Activated T-helper 1 cell treated with Interleukin-2 at 50 U/mL for 16 hours (primary cell): ENCODE measurements around the gene MAGI3.
"Not testable (repeated sequence)": the region's sequence is repeated elsewhere in the genome, so short reads cannot be mapped to it uniquely, and the experiment has no call there.

ENCODE experiments used
- DNase-seq: peaks from one replicate; pipeline ENCODE4 v3.0.0-alpha.2; 2020; ENCODE audit warnings: low read depth

MAGI3 gene

GRCh38 chr1:113517983-113518382, 127.7 kb downstream of the MAGI3 start:
- no peak for DNase-seq

GRCh38 chr1:113519556-113519955, 129.2 kb downstream of the MAGI3 start:
- no peak for DNase-seq

- no peak for DNase-seq
Measured at GRCh38 chr1:113530021-113530420, 139.7 kb downstream of the MAGI3 start.

- no peak for DNase-seq
Measured at GRCh38 chr1:113531321-113531720, 141.0 kb downstream of the MAGI3 start.

DNA sequence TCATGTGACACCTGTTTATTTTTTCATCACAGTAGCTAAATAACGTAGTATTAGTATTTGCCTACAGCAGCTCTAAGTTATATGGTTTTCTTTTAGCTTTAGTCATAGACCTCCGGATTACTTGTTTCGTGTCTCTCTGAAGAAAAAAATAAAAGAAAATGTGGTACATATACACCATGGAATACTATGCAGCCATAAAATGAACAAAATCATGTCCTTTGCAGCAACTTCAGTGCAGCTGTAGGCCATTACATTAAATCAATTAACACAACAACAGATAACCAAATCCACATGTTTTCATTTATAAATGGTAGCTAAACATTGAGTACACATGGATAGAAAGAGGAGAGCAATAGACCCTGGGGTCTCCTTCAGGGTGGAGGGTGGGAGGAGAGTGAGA, 142.7 kb downstream of the MAGI3 start:
- no peak for DNase-seq

DNA sequence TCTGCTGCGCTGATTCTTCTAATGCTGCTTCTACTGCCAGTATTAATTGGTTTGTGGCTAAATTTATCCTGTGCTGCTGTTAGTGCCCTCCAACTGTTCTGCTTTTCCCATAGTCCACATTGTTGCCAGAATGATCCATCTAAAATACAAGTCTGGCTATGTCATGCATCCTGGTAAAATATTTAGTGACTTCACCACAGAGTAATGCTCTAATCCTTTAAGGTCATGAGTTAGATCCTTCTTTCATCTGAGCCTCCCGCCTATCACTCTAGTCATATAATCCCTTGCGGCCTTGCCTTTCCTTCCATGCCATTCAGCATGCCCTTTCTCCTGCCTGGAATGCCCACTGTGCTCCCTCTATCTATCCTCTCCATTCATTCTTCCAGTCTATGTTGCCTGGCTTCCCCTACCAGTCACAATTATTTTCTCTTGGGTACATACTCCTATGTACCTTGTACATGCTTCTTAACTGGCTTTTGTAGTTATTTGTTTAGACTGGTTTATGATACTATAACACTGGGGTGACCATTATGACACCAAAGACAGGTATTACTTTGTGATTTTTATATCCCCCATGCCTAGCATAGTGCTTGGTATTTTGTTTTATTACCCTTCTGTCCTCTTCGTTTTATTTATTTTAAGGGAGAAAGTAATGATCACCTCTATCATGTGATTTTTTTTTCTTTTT, 144.0 kb downstream of the MAGI3 start:
- no peak for DNase-seq

DNA sequence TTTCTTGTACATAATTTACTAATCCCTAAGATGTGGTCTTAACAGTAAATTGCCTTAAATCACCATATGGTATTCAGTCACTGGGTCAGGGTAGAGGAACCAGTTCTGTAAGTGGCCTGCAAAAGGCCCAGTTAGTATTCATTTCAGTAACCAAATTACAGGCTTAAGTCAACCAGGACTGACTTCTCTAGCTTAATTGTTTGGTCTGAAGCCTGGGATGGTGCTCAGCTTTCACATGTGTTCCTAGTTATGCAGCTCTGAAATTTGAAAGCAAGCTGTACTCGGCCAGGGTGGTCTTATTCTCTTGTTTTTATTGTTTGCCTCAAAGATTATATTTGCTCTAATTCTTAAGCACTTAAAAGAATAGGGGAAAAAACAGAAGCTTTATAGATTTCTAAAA, 144.6 kb downstream of the MAGI3 start:
- no peak for DNase-seq

GRCh38 chr1:113536182-113536780, 146.0 kb downstream of the MAGI3 start:
- no peak for DNase-seq

GRCh38 chr1:113538225-113538624, 147.9 kb downstream of the MAGI3 start:
- DNase-seq, result no peak

DNA sequence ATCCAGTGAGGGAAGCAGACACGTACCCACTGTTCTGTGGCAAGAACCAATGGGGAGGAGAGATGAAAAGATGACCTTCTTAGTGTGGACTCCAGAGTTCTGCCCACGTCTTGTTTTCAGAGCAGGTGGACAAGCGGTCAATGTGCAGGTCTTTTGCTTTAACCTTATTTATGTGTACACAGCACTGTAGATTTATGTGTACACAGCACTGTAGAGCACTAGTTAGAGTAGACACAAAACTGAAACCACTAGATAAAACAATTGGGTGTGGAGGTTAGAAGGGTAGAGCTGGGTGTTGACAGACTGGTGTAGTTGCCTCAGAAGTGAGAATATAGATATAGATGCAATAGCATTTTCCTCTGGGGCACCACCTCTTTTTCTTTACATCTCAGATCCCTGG, 150.0 kb downstream of the MAGI3 start:
- no peak for DNase-seq

GRCh38 chr1:113541106-113541505, 150.8 kb downstream of the MAGI3 start:
- no peak for DNase-seq

- DNase-seq, result no peak
Measured at GRCh38 chr1:113542221-113542701, 151.9 kb downstream of the MAGI3 start.

DNA sequence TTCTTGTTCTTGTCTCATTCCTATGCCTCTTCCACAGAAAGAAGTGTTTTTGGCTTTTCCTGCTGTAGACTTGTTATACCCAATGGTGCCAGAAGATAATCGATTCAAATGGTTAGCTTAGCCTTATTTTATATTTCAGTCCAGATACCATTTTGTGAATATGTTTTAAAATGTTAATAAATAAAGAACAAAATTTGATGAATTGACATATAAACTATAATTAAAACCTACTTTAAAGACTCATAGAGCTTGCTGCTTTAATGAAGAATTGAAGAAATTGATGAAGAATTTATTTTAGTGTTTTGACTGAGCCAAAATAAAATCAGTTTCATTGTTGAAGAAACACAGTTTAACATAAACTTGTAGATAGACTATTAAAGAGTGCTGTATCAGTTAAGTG, 152.8 kb downstream of the MAGI3 start:
- DNase-seq, result no peak

- no peak for DNase-seq
Measured at GRCh38 chr1:113545210-113545609, 154.9 kb downstream of the MAGI3 start.

DNA sequence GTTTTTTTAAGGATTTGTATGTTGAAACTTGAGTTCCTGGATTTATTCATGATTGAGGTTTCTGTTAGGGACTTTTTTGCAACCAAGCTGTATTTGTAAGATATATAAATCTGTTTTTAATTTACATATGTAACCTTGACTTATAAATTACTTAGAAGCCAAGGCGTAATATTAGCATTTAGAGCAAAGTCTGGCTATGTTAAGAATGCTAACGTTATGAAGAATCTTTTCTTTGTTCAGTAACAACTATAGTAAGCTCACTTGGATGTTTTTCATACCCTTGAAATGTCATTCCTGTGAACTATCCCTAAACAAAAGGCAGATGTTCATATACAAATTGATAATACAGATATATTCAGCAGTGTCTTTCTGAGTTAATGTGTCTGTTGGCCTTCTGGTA, 155.3 kb downstream of the MAGI3 start:
- no peak for DNase-seq

GRCh38 chr1:113551728-113552127, 161.4 kb downstream of the MAGI3 start:
- no peak for DNase-seq

GRCh38 chr1:113552244-113552643, 161.9 kb downstream of the MAGI3 start:
- no peak for DNase-seq

DNA sequence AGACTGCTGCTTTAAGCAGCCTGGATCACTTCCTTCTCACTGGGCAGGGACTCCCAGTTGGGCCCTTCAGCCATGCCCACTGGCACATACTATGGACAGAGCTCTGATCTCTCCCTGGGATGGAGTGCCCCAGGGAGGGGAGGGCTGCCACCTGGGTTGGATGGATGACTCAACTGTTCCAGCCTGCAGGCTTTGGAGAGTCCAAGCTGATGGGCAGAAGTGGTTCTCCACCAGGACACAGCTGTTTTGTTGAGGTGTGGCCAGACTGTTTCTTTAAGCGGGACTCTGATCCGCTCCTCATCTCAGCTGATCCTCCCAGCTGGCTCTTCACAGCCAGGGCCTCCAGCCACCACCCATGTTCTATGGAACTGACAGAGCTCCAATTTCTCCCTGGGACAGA, 166.9 kb downstream of the MAGI3 start:
- no peak for DNase-seq

- DNase-seq, result no peak
Measured at GRCh38 chr1:113565621-113566020, 175.3 kb downstream of the MAGI3 start.

GRCh38 chr1:113567427-113567826, 177.1 kb downstream of the MAGI3 start:
- DNase-seq, result no peak

- not testable (repeated sequence) for DNase-seq
Measured at GRCh38 chr1:113575744-113576260, 185.5 kb downstream of the MAGI3 start.

DNA sequence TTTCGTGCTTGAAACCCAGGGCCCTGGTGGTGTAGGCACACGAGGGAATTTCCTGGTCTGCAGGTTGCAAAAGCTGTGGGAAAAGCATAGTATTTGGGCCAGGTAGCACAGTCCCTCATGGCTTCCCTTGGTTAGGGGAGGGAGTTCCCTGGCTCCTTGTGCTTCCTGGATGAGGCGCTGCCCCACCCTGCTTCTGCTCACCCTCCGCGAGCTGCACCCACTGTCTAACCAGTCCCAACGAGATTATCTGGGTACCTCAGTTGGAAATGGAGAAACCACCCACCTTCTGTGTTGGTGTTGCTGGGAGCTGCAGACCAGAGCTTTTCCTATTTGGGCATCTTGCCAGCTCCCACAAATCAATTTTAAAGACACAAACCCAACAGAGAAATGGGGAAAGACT, 186.0 kb downstream of the MAGI3 start:
- no peak for DNase-seq

DNA sequence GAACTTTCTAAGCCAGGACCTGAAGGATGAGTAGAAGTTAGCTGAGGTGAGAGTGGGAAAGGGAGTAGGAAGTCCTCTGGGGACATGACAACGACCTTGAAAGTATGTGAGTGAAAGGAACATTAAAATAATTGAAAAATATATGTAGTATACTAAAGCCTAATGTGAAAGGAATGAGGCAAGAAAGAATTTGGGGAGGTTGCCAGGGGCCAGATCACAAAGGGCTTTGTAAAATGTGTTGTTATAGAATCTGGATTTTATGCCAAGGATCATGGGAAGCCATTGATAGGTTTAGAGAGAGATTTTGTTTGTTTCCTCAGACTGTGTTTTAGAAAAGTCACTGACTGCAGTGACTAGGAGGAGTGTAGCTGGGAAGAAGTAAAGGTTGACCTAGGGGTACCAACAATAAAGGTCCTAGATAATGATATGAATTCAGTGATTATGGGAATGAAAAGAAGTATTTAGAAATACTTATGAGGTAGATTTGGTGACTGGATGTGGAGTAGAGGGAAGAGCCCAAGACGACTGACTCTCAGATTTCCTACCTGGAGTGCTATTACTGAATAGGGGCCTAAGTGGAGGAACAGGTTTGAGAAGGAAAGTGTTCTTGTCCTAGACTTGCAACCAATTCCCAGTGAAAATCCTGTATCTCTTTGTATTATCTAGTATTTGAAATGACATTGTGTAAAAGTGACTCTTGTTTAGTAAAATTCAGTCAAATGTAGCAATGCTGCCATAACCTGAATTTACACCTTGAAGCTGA, 189.1 kb downstream of the MAGI3 start:
- no peak for DNase-seq
